HepG2 (cell line): ENCODE results near the gene CC2D1A. TPM values are rescaled to one million over a fixed set of nuclear protein-coding genes. Genes with fewer than 3 reads are reported as not detected.

Experiments
- ATAD3A ChIP-seq: sonication (generic); formaldehyde crosslinking; IDR thresholded peaks from 2 replicates; pipeline ENCODE4 v1.4.0; 2020; ENCODE audit warnings: missing genetic modification reagents
- ATRX ChIP-seq: sonication (generic); formaldehyde crosslinking; IDR thresholded peaks from 2 replicates; pipeline ENCODE4 v1.4.0; 2020; ENCODE audit warnings: missing genetic modification reagents, borderline replicate concordance
- CHD4 ChIP-seq: fragments of 200-600 bp; sonication (generic); IDR thresholded peaks from 2 replicates; pipeline ENCODE4 v1.7.0; 2017; ENCODE audit warnings: mild to moderate bottlenecking, low read length, borderline replicate concordance
- GABPB1 ChIP-seq: IDR thresholded peaks from 2 replicates; pipeline ENCODE4 v1.6.1; 2016; ENCODE audit warnings: mild to moderate bottlenecking, missing genetic modification reagents, moderate library complexity, missing compliant biosample characterization
- KLF16 ChIP-seq, 2 experiments: sonication (generic) in 1 of 2; formaldehyde crosslinking in 1 of 2; IDR thresholded peaks; 2 replicates each; pipeline versions ENCODE4 v1.6.1 to v1.8.0; 2016 to 2023; ENCODE audit warnings: missing genetic modification reagents in 2 of 2, missing compliant biosample characterization in 1 of 2
- MXD4 ChIP-seq: IDR thresholded peaks from 2 replicates; pipeline ENCODE4 v1.6.1; 2016; ENCODE audit warnings: mild to moderate bottlenecking, missing biosample characterization, missing genetic modification reagents
- NFE2 ChIP-seq: sonication (generic); formaldehyde crosslinking; IDR thresholded peaks from 2 replicates; pipeline ENCODE4 v1.4.0; 2020; ENCODE audit warnings: missing genetic modification reagents
- PLRG1 ChIP-seq: fragments of 450-650 bp; conservative IDR thresholded peaks from 2 replicates; pipeline ENCODE4 v1.6.1; 2016
- PRMT3 ChIP-seq: sonication (generic); formaldehyde crosslinking; IDR thresholded peaks from 2 replicates; pipeline ENCODE4 v1.8.1; 2022; ENCODE audit warnings: low read depth, mild to moderate bottlenecking, moderate library complexity, missing genetic modification reagents, borderline replicate concordance
- RFX5 ChIP-seq: IDR thresholded peaks from 2 replicates; pipeline ENCODE4 v1.6.1; 2011; ENCODE audit warnings: low read depth, low read length, improper control_type of control experiment
- SIN3B ChIP-seq: fragments of 150-350 bp; IDR thresholded peaks from 2 replicates; pipeline ENCODE4 v1.6.1; 2014; ENCODE audit warnings: low read length
- SIX1 ChIP-seq: sonication (generic); formaldehyde crosslinking; IDR thresholded peaks from 2 replicates; pipeline ENCODE4 v1.4.0; 2020; ENCODE audit warnings: missing genetic modification reagents, borderline replicate concordance
- TBX2 ChIP-seq: sonication (generic); formaldehyde crosslinking; IDR thresholded peaks from 2 replicates; pipeline ENCODE4 v1.5.0; 2020; ENCODE audit warnings: missing genetic modification reagents, mild to moderate bottlenecking, borderline replicate concordance
- ZFX ChIP-seq: sonication (generic); formaldehyde crosslinking; IDR thresholded peaks from 2 replicates; pipeline ENCODE4 v1.4.0; 2020; ENCODE audit warnings: mild to moderate bottlenecking, low read depth, missing genetic modification reagents, moderate library complexity
- ZFY ChIP-seq: sonication (generic); formaldehyde crosslinking; IDR thresholded peaks from 2 replicates; pipeline ENCODE4 v1.4.0; 2020; ENCODE audit warnings: missing genetic modification reagents
- ZNF550 ChIP-seq: sonication (generic); formaldehyde crosslinking; IDR thresholded peaks from 2 replicates; pipeline ENCODE4 v1.4.0; 2020; ENCODE audit warnings: mild to moderate bottlenecking, missing genetic modification reagents, borderline replicate concordance
- ZNF660 ChIP-seq: sonication (generic); formaldehyde crosslinking; IDR thresholded peaks from 2 replicates; pipeline ENCODE4 v1.5.1; 2020; ENCODE audit warnings: mild to moderate bottlenecking, low read depth, missing genetic modification reagents, borderline replicate concordance
- ZNF766 ChIP-seq: sonication (generic); formaldehyde crosslinking; IDR thresholded peaks from 2 replicates; pipeline ENCODE4 v1.5.0; 2020; ENCODE audit warnings: missing genetic modification reagents, borderline replicate concordance
- polyA plus RNA-seq, 8 experiments: library from polyadenylated mRNA; depleted of rRNA in 3 of 8; stranded (reverse) in 7 of 8; unstranded in 1 of 8; fragments of >200 nt; fragmentation: Illumina TruSeq in 4 of 8; extraction: Trizol in 4 of 8; gene quantifications; 2 replicates each; pipeline versions ENCODE4 v1.2.1 to v1.2.3, GENCODE V29; 2011 to 2016; ENCODE audit warnings: low read depth in 4 of 8, missing spikeins in 1 of 8, mixed read lengths in 1 of 8; ENCODE audit not compliant: insufficient read depth in 1 of 8
- total RNA-seq, 5 experiments: library from RNA; depleted of rRNA; stranded (reverse); fragments of >200 nt; fragmentation: Illumina TruSeq; extraction: Trizol; gene quantifications; 2 replicates each; pipeline ENCODE4 v1.2.3, GENCODE V29; 2016; ENCODE audit warnings: low read depth in 1 of 5
- TF ChIP-seq, protein P1 (sequence below): sonication (generic); formaldehyde crosslinking; IDR thresholded peaks from 2 replicates; pipeline ENCODE4 v1.4.0; 2020; ENCODE audit warnings: mild to moderate bottlenecking, missing genetic modification reagents
- TF ChIP-seq, protein P2 (sequence below): IDR thresholded peaks from 2 replicates; pipeline ENCODE4 v1.6.1; 2016
- TF ChIP-seq, protein P3 (sequence below): sonication (generic); formaldehyde crosslinking; IDR thresholded peaks from 2 replicates; pipeline ENCODE4 v1.8.0; 2023; ENCODE audit warnings: mild to moderate bottlenecking, missing genetic modification reagents
- TF ChIP-seq, protein P4 (sequence below): sonication (generic); formaldehyde crosslinking; IDR thresholded peaks from 2 replicates; pipeline ENCODE4 v1.5.1; 2020; ENCODE audit warnings: missing genetic modification reagents, mild to moderate bottlenecking, borderline replicate concordance

CC2D1A gene
- total and polyA plus RNA-seq, 2 of the 13 experiments (the other 11 are each of a cell fraction or from before 2014, with no cell fraction given): 9.7 to 11.5 TPM

DNA sequence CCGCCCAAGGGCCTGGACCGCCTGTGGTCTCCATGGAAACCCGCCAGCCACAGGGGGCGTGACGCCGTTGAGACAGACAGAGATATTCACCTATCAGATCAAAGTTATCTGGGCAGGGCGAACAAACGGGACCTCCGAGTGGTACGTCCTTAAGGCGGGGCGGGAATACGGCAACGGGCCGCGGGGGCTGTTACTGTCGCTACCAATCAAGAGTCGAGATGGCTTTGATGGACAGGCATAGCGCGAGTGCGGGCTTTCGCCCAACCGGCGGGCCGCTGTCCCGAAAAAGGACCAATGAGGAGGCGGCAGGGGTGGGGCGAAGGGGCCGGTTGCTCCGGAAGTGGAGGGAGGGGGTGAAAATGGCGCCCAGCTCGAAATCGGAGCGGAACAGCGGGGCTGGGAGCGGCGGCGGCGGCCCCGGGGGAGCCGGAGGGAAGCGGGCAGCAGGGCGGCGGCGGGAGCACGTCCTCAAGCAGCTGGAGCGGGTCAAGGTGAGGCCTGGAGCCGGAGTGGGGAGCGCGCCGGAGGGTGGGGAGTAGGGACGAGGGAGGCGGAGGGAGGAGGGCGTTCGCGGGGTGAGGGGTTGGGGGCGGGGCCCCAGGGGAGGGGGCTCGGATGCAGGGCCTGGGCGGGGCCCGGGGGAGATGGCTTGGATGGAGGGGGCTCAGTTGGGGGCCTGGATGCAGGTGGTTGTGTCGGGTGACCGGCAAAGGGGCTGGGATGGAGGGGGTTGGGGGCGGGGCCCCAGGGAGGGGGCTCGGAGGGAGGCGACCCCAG is 46.3 kb downstream of the CC2D1A start, which contains the start of gene DCAF15 (continued):
- TF ChIP-seq, protein P1, sequence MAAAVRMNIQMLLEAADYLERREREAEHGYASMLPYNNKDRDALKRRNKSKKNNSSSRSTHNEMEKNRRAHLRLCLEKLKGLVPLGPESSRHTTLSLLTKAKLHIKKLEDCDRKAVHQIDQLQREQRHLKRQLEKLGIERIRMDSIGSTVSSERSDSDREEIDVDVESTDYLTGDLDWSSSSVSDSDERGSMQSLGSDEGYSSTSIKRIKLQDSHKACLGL (CRISPR knock-in tag): no peak
- TF ChIP-seq ATAD3A (CRISPR knock-in tag) (no peak), ZFX (CRISPR knock-in tag) (peak; percentile 30; the same call in 1 of the 2 replicates), PLRG1 (no peak), KLF16 (CRISPR knock-in tag; IDR thresholded peaks at IDR 0.05) (no peak), NFE2 (CRISPR knock-in tag) (no peak), ZFY (CRISPR knock-in tag) (no peak), PRMT3 (no peak), MXD4 (CRISPR knock-in tag) (no peak), RFX5 (no peak), CHD4 (no peak), SIN3B (peak; percentile 80), ATRX (CRISPR knock-in tag) (no peak), GABPB1 (CRISPR knock-in tag) (peak; percentile 96), SIX1 (CRISPR knock-in tag) (no peak), ZNF660 (CRISPR knock-in tag) (no peak), ZNF550 (CRISPR knock-in tag) (no peak), TBX2 (CRISPR knock-in tag) (no peak; the same call in 1 of the 2 replicates), ZNF766 (CRISPR knock-in tag) (no peak)
- TF ChIP-seq, protein P2, sequence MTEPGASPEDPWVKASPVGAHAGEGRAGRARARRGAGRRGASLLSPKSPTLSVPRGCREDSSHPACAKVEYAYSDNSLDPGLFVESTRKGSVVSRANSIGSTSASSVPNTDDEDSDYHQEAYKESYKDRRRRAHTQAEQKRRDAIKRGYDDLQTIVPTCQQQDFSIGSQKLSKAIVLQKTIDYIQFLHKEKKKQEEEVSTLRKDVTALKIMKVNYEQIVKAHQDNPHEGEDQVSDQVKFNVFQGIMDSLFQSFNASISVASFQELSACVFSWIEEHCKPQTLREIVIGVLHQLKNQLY (CRISPR knock-in tag): no peak
- TF ChIP-seq, protein P3, sequence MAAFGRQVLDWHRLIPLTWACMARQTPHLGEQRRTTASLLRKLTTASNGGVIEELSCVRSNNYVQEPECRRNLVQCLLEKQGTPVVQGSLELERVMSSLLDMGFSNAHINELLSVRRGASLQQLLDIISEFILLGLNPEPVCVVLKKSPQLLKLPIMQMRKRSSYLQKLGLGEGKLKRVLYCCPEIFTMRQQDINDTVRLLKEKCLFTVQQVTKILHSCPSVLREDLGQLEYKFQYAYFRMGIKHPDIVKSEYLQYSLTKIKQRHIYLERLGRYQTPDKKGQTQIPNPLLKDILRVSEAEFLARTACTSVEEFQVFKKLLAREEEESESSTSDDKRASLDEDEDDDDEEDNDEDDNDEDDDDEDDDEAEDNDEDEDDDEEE (CRISPR knock-in tag): no peak
- TF ChIP-seq, protein P4, sequence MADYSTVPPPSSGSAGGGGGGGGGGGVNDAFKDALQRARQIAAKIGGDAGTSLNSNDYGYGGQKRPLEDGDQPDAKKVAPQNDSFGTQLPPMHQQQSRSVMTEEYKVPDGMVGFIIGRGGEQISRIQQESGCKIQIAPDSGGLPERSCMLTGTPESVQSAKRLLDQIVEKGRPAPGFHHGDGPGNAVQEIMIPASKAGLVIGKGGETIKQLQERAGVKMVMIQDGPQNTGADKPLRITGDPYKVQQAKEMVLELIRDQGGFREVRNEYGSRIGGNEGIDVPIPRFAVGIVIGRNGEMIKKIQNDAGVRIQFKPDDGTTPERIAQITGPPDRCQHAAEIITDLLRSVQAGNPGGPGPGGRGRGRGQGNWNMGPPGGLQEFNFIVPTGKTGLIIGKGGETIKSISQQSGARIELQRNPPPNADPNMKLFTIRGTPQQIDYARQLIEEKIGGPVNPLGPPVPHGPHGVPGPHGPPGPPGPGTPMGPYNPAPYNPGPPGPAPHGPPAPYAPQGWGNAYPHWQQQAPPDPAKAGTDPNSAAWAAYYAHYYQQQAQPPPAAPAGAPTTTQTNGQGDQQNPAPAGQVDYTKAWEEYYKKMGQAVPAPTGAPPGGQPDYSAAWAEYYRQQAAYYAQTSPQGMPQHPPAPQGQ (CRISPR knock-in tag): no peak
